HEK293 (cell line): ENCODE measurements around the gene PBX3.

Experiments
- EGR2 ChIP-seq: fragments of 450-650 bp; formaldehyde crosslinking; IDR thresholded peaks from 2 replicates; pipeline ENCODE4 v1.5.1; 2016; ENCODE audit warnings: low read depth, missing biosample characterization, missing genetic modification characterization
- KLF10 ChIP-seq: fragments of 450-650 bp; IDR thresholded peaks from 2 replicates; pipeline ENCODE4 v1.5.1; 2018; ENCODE audit warnings: missing biosample characterization, mild to moderate bottlenecking, missing genetic modification characterization
- KLF16 ChIP-seq: fragments of 450-650 bp; formaldehyde crosslinking; IDR thresholded peaks from 2 replicates; pipeline ENCODE4 v1.5.1; 2017; ENCODE audit warnings: missing biosample characterization, missing genetic modification characterization
- KLF7 ChIP-seq: fragments of 450-650 bp; formaldehyde crosslinking; IDR thresholded peaks from 2 replicates; pipeline ENCODE4 v1.5.1; 2016; ENCODE audit warnings: missing biosample characterization, missing genetic modification characterization, borderline replicate concordance
- KLF8 ChIP-seq: fragments of 450-650 bp; formaldehyde crosslinking; IDR thresholded peaks from 2 replicates; pipeline ENCODE4 v1.5.1; 2016; ENCODE audit warnings: missing biosample characterization, missing genetic modification characterization
- KLF9 ChIP-seq: fragments of 450-650 bp; formaldehyde crosslinking; IDR thresholded peaks from 2 replicates; pipeline ENCODE4 v1.5.1; 2016; ENCODE audit warnings: missing biosample characterization, missing genetic modification characterization, low read depth
- MEIS1 ChIP-seq: sonication (generic); formaldehyde crosslinking; IDR thresholded peaks from 2 replicates; pipeline ENCODE4 v1.8.1; 2022; ENCODE audit warnings: missing genetic modification reagents, mild to moderate bottlenecking, borderline replicate concordance
- REPIN1 ChIP-seq: fragments of 450-650 bp; formaldehyde crosslinking; IDR thresholded peaks from 2 replicates; pipeline ENCODE4 v1.5.1; 2017; ENCODE audit warnings: missing biosample characterization, missing genetic modification characterization, low read depth
- SALL2 ChIP-seq: fragments of 450-650 bp; formaldehyde crosslinking; IDR thresholded peaks from 2 replicates; pipeline ENCODE4 v1.5.0; 2017; ENCODE audit warnings: missing biosample characterization, mild to moderate bottlenecking, missing genetic modification characterization, borderline replicate concordance
- SCRT1 ChIP-seq: fragments of 450-650 bp; formaldehyde crosslinking; IDR thresholded peaks from 2 replicates; pipeline ENCODE4 v1.5.1; 2016; ENCODE audit warnings: missing biosample characterization, missing genetic modification characterization, borderline replicate concordance
- WT1 ChIP-seq: fragments of 450-650 bp; formaldehyde crosslinking; IDR thresholded peaks from 2 replicates; pipeline ENCODE4 v1.5.1; 2016; ENCODE audit warnings: missing biosample characterization, missing genetic modification characterization
- ZBTB17 ChIP-seq: fragments of 450-650 bp; formaldehyde crosslinking; IDR thresholded peaks from 2 replicates; pipeline ENCODE4 v1.5.1; 2016; ENCODE audit warnings: missing biosample characterization, missing genetic modification characterization
- ZBTB6 ChIP-seq: fragments of 450-650 bp; formaldehyde crosslinking; IDR thresholded peaks from 2 replicates; pipeline ENCODE4 v1.5.1; 2017; ENCODE audit warnings: missing biosample characterization, missing genetic modification characterization
- ZFHX2 ChIP-seq: fragments of 450-650 bp; formaldehyde crosslinking; conservative IDR thresholded peaks from 2 replicates; pipeline ENCODE4 v1.5.1; 2016; ENCODE audit warnings: missing biosample characterization, missing genetic modification characterization
- ZFP37 ChIP-seq: fragments of 450-650 bp; formaldehyde crosslinking; IDR thresholded peaks from 2 replicates; pipeline ENCODE4 v1.5.1; 2016; ENCODE audit warnings: missing biosample characterization, missing genetic modification characterization
- ZNF114 ChIP-seq: fragments of 450-650 bp; formaldehyde crosslinking; IDR thresholded peaks from 2 replicates; pipeline ENCODE4 v1.5.0; 2017; ENCODE audit warnings: missing biosample characterization, missing genetic modification characterization
- ZNF133 ChIP-seq: fragments of 450-650 bp; formaldehyde crosslinking; IDR thresholded peaks from 2 replicates; pipeline ENCODE4 v1.5.1; 2016; ENCODE audit warnings: missing biosample characterization, missing genetic modification characterization
- ZNF19 ChIP-seq: fragments of 450-650 bp; formaldehyde crosslinking; IDR thresholded peaks from 2 replicates; pipeline ENCODE4; 2016; ENCODE audit warnings: missing biosample characterization, missing genetic modification characterization, low read depth
- ZNF221 ChIP-seq: fragments of 450-650 bp; formaldehyde crosslinking; IDR thresholded peaks from 2 replicates; pipeline ENCODE4 v1.5.1; 2017; ENCODE audit warnings: missing biosample characterization, missing genetic modification characterization, borderline replicate concordance
- ZNF23 ChIP-seq: fragments of 450-650 bp; formaldehyde crosslinking; IDR thresholded peaks from 2 replicates; pipeline ENCODE4 v1.5.1; 2016; ENCODE audit warnings: missing biosample characterization, missing genetic modification characterization, borderline replicate concordance
- ZNF292 ChIP-seq: fragments of 450-650 bp; formaldehyde crosslinking; IDR thresholded peaks from 2 replicates; pipeline ENCODE4 v1.5.1; 2016; ENCODE audit warnings: low read depth, missing biosample characterization, missing genetic modification characterization, borderline replicate concordance
- ZNF37A ChIP-seq: fragments of 450-650 bp; IDR thresholded peaks from 2 replicates; pipeline ENCODE4 v1.5.1; 2018; ENCODE audit warnings: missing biosample characterization, missing genetic modification characterization
- ZNF394 ChIP-seq: fragments of 450-650 bp; formaldehyde crosslinking; IDR thresholded peaks from 2 replicates; pipeline ENCODE4 v1.5.1; 2016; ENCODE audit warnings: missing biosample characterization, missing genetic modification characterization, mild to moderate bottlenecking, moderate library complexity, borderline replicate concordance
- ZNF501 ChIP-seq: fragments of 450-650 bp; formaldehyde crosslinking; IDR thresholded peaks from 2 replicates; pipeline ENCODE4 v1.5.1; 2016; ENCODE audit warnings: missing biosample characterization, missing genetic modification characterization
- ZNF513 ChIP-seq: fragments of 450-650 bp; IDR thresholded peaks from 2 replicates; pipeline ENCODE4 v1.5.1; 2018; ENCODE audit warnings: missing biosample characterization, missing genetic modification characterization
- ZNF514 ChIP-seq: fragments of 450-650 bp; formaldehyde crosslinking; IDR thresholded peaks from 2 replicates; pipeline ENCODE4 v1.5.1; 2016; ENCODE audit warnings: missing biosample characterization, missing genetic modification characterization
- ZNF626 ChIP-seq: fragments of 450-650 bp; sonication (Bioruptor Pico); formaldehyde crosslinking; IDR thresholded peaks from 2 replicates; pipeline ENCODE4 v1.5.1; 2018; ENCODE audit warnings: missing biosample characterization, missing genetic modification characterization, inconsistent platforms
- ZNF629 ChIP-seq: fragments of 450-650 bp; formaldehyde crosslinking; IDR thresholded peaks from 2 replicates; pipeline ENCODE4 v1.5.1; 2017; ENCODE audit warnings: missing biosample characterization, missing genetic modification characterization
- ZNF692 ChIP-seq: fragments of 450-650 bp; formaldehyde crosslinking; IDR thresholded peaks from 2 replicates; pipeline ENCODE4 v1.5.1; 2016; ENCODE audit warnings: missing biosample characterization, missing genetic modification characterization
- ZSCAN30 ChIP-seq: fragments of 450-650 bp; IDR thresholded peaks from 2 replicates; pipeline ENCODE4 v1.5.1; 2018; ENCODE audit warnings: missing biosample characterization, mild to moderate bottlenecking, missing genetic modification characterization, moderate library complexity
- ZXDB ChIP-seq: fragments of 450-650 bp; formaldehyde crosslinking; IDR thresholded peaks from 2 replicates; pipeline ENCODE4 v1.5.1; 2016; ENCODE audit warnings: missing biosample characterization, missing genetic modification characterization
- TF ChIP-seq, protein P1 (sequence below): IDR thresholded peaks from 2 replicates; pipeline ENCODE4 v1.6.1; 2011; ENCODE audit warnings: mild to moderate bottlenecking, low read depth, low read length, borderline replicate concordance
- TF ChIP-seq, protein P2 (sequence below): fragments of 450-650 bp; formaldehyde crosslinking; IDR thresholded peaks from 2 replicates; pipeline ENCODE4 v1.5.0; 2017; ENCODE audit warnings: missing biosample characterization, missing genetic modification characterization, borderline replicate concordance

The PBX3 gene

DNA sequence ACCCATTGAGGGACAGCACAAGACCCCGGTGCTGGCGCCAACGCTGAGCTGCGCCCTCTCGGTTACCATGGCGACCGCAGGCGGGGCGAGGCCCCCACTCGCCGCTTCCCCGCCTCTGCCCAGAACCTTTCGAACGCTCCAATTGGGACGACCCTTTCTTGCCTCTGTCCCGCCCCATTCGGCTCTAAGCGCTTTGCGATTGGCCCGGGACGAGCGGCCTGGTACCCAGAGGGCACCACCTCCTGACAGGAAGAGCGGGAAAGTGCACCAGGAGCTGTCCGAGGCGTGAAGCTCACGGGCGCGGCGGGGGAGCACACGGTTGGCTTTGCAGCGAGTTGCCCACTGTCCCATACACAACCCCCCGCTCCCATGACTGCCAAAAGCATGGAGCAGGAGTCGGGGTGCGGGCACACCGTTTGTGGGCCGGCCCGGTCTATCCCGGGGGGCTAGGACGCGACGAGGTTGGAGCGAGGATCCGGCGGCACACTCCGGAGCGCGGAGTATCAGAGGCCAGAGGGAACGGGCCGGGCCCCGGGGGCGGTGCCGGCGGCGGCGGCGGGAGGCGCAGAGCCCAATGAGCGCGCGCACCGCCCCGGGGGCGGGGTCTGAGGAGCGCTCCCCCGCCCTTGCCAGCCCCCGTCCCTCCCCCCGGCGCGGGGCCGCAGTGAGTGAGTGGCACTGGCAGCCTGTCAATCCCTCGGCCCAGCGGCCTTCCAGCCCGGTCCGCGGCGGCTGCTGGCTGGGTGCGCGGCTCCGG, 978 bp upstream of the PBX3 start (continued):
- TF ChIP-seq ZBTB17 (tag by site-specific recombination) (peak; percentile 95), ZSCAN30 (tag by site-specific recombination) (peak; percentile 86), ZNF23 (tag by site-specific recombination) (no peak), ZBTB6 (tag by site-specific recombination) (peak; percentile 58; the same call in 1 of the 2 replicates), KLF9 (tag by site-specific recombination) (peak; percentile 52; the same call in 1 of the 2 replicates), ZNF133 (tag by site-specific recombination) (no peak), ZNF629 (peak; percentile 75), ZNF514 (no peak), ZNF19 (tag by site-specific recombination) (no peak), SALL2 (tag by site-specific recombination) (no peak), ZNF221 (tag by site-specific recombination) (no peak), KLF10 (tag by site-specific recombination) (peak; percentile 61), WT1 (tag by site-specific recombination) (0 out of 2 replicates have a peak, but pooled peaks have one; percentile 23), MEIS1 (no peak), ZNF37A (tag by site-specific recombination) (no peak), ZFP37 (peak; percentile 90; the same call in 1 of the 2 replicates), ZNF513 (tag by site-specific recombination) (no peak), ZNF114 (no peak), ZXDB (tag by site-specific recombination) (peak; percentile 98), EGR2 (tag by site-specific recombination) (peak; percentile 26; the same call in 1 of the 2 replicates), KLF7 (peak; percentile 76; the same call in 1 of the 2 replicates), ZFHX2 (peak; percentile 71), SCRT1 (tag by site-specific recombination) (no peak), ZNF501 (tag by site-specific recombination) (peak; percentile 98), REPIN1 (tag by site-specific recombination) (no peak), KLF8 (tag by site-specific recombination) (peak; percentile 96), ZNF626 (no peak), KLF16 (tag by site-specific recombination) (peak; percentile 87), ZNF394 (tag by site-specific recombination) (peak; percentile 78; the same call in 1 of the 2 replicates), ZNF292 (tag by site-specific recombination) (no peak), ZNF692 (tag by site-specific recombination) (peak; percentile 96)
- TF ChIP-seq, protein P1, sequence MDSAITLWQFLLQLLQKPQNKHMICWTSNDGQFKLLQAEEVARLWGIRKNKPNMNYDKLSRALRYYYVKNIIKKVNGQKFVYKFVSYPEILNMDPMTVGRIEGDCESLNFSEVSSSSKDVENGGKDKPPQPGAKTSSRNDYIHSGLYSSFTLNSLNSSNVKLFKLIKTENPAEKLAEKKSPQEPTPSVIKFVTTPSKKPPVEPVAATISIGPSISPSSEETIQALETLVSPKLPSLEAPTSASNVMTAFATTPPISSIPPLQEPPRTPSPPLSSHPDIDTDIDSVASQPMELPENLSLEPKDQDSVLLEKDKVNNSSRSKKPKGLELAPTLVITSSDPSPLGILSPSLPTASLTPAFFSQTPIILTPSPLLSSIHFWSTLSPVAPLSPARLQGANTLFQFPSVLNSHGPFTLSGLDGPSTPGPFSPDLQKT = no peak
- TF ChIP-seq, protein P2, sequence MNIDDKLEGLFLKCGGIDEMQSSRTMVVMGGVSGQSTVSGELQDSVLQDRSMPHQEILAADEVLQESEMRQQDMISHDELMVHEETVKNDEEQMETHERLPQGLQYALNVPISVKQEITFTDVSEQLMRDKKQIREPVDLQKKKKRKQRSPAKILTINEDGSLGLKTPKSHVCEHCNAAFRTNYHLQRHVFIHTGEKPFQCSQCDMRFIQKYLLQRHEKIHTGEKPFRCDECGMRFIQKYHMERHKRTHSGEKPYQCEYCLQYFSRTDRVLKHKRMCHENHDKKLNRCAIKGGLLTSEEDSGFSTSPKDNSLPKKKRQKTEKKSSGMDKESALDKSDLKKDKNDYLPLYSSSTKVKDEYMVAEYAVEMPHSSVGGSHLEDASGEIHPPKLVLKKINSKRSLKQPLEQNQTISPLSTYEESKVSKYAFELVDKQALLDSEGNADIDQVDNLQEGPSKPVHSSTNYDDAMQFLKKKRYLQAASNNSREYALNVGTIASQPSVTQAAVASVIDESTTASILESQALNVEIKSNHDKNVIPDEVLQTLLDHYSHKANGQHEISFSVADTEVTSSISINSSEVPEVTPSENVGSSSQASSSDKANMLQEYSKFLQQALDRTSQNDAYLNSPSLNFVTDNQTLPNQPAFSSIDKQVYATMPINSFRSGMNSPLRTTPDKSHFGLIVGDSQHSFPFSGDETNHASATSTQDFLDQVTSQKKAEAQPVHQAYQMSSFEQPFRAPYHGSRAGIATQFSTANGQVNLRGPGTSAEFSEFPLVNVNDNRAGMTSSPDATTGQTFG (tag by site-specific recombination) = no peak
